GM23338 (cell line): Measurements from ENCODE around the gene STOM. TPM values are rescaled to one million over a fixed set of nuclear protein-coding genes. Genes with fewer than 3 reads are reported as not detected.

Experiments used
- ATAC-seq: fragments of 200-7000 bp; cut with Tn5 transposase; 3 replicates; pipeline ENCODE4 v1.9.1; 2020
- DNase-seq: peaks from one replicate; pipeline ENCODE4 v3.0.0-alpha.2; 2015; ENCODE audit warnings: low spot score
- H2AFZ ChIP-seq: fragments of 200-600 bp; sonication (generic); 2 replicates; pipeline ENCODE4 v1.8.0; 2016; ENCODE audit warnings: antibody characterized with exemption, mild to moderate bottlenecking, moderate library complexity
- H3F3A ChIP-seq: fragments of 200-600 bp; sonication (generic); replicated peaks from 2 replicates; pipeline ENCODE4 v1.8.0; 2017; ENCODE audit warnings: antibody characterized with exemption, mixed run types, low read depth
- H3K27ac ChIP-seq: fragments of 200-600 bp; sonication (generic); 2 replicates; pipeline ENCODE4 v1.6.1; 2016; ENCODE audit warnings: low read depth
- H3K27me3 ChIP-seq: fragments of 200-600 bp; sonication (generic); 2 replicates; pipeline ENCODE4 v1.8.0; 2016; ENCODE audit warnings: mild to moderate bottlenecking, mixed run types, moderate library complexity; ENCODE audit not compliant: insufficient read depth
- H3K36me3 ChIP-seq: fragments of 200-600 bp; sonication (generic); 2 replicates; pipeline ENCODE4 v1.8.0; 2016; ENCODE audit warnings: mild to moderate bottlenecking; ENCODE audit not compliant: insufficient read depth
- H3K4me1 ChIP-seq: fragments of 200-600 bp; sonication (generic); 2 replicates; pipeline ENCODE4 v1.8.0; 2016; ENCODE audit warnings: mild to moderate bottlenecking, moderate library complexity; ENCODE audit not compliant: insufficient read depth
- H3K4me2 ChIP-seq: fragments of 200-600 bp; sonication (generic); 2 replicates; pipeline ENCODE4 v1.7.1; 2017; ENCODE audit warnings: mixed run types
- H3K4me3 ChIP-seq: fragments of 200-600 bp; sonication (generic); 2 replicates; pipeline ENCODE4 v1.6.1; 2016; ENCODE audit warnings: mixed run types
- H3K79me2 ChIP-seq: fragments of 200-600 bp; sonication (generic); replicated peaks from 2 replicates; pipeline ENCODE4 v1.8.0; 2017; ENCODE audit warnings: mild to moderate bottlenecking; ENCODE audit not compliant: insufficient read depth
- H3K9me2 ChIP-seq: fragments of 200-600 bp; sonication (generic); 2 replicates; pipeline ENCODE4 v1.8.0; 2017; ENCODE audit not compliant: insufficient read depth
- H4K20me1 ChIP-seq: fragments of 200-600 bp; sonication (generic); replicated peaks from 2 replicates; pipeline ENCODE4 v1.8.0; 2017; ENCODE audit warnings: mild to moderate bottlenecking; ENCODE audit not compliant: insufficient read depth
- H3K27ac Mint-ChIP-seq: 2 replicates; pipeline ENCODE4 v1.8.0; 2020; ENCODE audit warnings: inconsistent platforms, mild to moderate bottlenecking, moderate library complexity, mixed read lengths
- H3K27me3 Mint-ChIP-seq: 3 replicates; pipeline ENCODE4 v1.8.0; 2022; ENCODE audit warnings: low read depth, mild to moderate bottlenecking, moderate library complexity, mixed read lengths, inconsistent platforms; ENCODE audit not compliant: insufficient read depth, poor library complexity
- H3K36me3 Mint-ChIP-seq: 3 replicates; pipeline ENCODE4 v1.8.0; 2021; ENCODE audit warnings: low read depth, mild to moderate bottlenecking, inconsistent platforms, moderate library complexity, mixed read lengths
- H3K4me1 Mint-ChIP-seq: 3 replicates; pipeline ENCODE4 v1.8.0; 2020; ENCODE audit warnings: mild to moderate bottlenecking, inconsistent platforms, mixed read lengths
- H3K4me3 Mint-ChIP-seq: 3 replicates; pipeline ENCODE4 v1.8.0; 2021; ENCODE audit warnings: moderate library complexity, mild to moderate bottlenecking, inconsistent platforms, mixed read lengths
- H3K9me3 Mint-ChIP-seq: 3 replicates; pipeline ENCODE4 v1.8.0; 2020; ENCODE audit warnings: moderate library complexity, mild to moderate bottlenecking, inconsistent platforms, mixed read lengths
- CREB1 ChIP-seq: fragments of 250-450 bp; sonication (Bioruptor Pico); IDR thresholded peaks from 2 replicates; pipeline ENCODE4 v1.5.0; 2020; ENCODE audit warnings: low read depth, mild to moderate bottlenecking, moderate library complexity
- EZH2 ChIP-seq: fragments of 200-600 bp; sonication (generic); IDR thresholded peaks from one replicate; pipeline ENCODE4 v1.8.0; 2017; ENCODE audit warnings: antibody characterized with exemption, mild to moderate bottlenecking, low read depth; ENCODE audit not compliant: unreplicated experiment
- EZH2phosphoT487 ChIP-seq: fragments of 200-600 bp; sonication (generic); IDR thresholded peaks from one replicate; pipeline ENCODE4 v1.8.1; 2018; ENCODE audit warnings: antibody characterized with exemption; ENCODE audit not compliant: unreplicated experiment
- JUNB ChIP-seq: IDR thresholded peaks from one replicate; pipeline ENCODE4 v1.6.1; 2016; ENCODE audit warnings: antibody characterized with exemption; ENCODE audit not compliant: unreplicated experiment
- NANOG ChIP-seq: IDR thresholded peaks from 2 replicates; pipeline ENCODE4 v1.6.1; 2016; ENCODE audit warnings: antibody characterized with exemption, borderline replicate concordance
- POLR2AphosphoS5 ChIP-seq: IDR thresholded peaks from 2 replicates; pipeline ENCODE4 v1.6.1; 2016; ENCODE audit warnings: antibody characterized with exemption, low read depth
- STAT1 ChIP-seq: IDR thresholded peaks from one replicate; pipeline ENCODE4 v1.6.1; 2016; ENCODE audit warnings: antibody characterized with exemption; ENCODE audit not compliant: unreplicated experiment
- ZNF114 ChIP-seq: fragments of 250-450 bp; sonication (Bioruptor Pico); IDR thresholded peaks from 2 replicates; pipeline ENCODE4 v1.5.0; 2020; ENCODE audit warnings: mild to moderate bottlenecking, moderate library complexity
- ZNF331 ChIP-seq: fragments of 250-450 bp; sonication (Bioruptor Pico); IDR thresholded peaks from 2 replicates; pipeline ENCODE4 v1.5.0; 2020; ENCODE audit warnings: low read depth, mild to moderate bottlenecking, moderate library complexity
- polyA plus RNA-seq: library from polyadenylated mRNA; unstranded; fragments of >200 nt; fragmentation: Nextera tagmentation; extraction: Ambion mirVana; gene quantifications from 2 replicates; pipeline ENCODE4 v1.2.1, GENCODE V29; 2016
- total RNA-seq: library from RNA; depleted of rRNA; stranded (reverse); fragments of >200 nt; shearing (Covaris generic); gene quantifications from 2 replicates; pipeline ENCODE4 v1.2.3, GENCODE V29; 2014
- TF ChIP-seq, protein P1 (sequence below): fragments of 250-450 bp; sonication (Bioruptor Pico); IDR thresholded peaks from 2 replicates; pipeline ENCODE4 v1.5.0; 2020; ENCODE audit warnings: mild to moderate bottlenecking, moderate library complexity

The STOM gene
- total and polyA plus RNA-seq, 2 experiments from 2014 or later = 29.4 to 51.1 TPM

DNA sequence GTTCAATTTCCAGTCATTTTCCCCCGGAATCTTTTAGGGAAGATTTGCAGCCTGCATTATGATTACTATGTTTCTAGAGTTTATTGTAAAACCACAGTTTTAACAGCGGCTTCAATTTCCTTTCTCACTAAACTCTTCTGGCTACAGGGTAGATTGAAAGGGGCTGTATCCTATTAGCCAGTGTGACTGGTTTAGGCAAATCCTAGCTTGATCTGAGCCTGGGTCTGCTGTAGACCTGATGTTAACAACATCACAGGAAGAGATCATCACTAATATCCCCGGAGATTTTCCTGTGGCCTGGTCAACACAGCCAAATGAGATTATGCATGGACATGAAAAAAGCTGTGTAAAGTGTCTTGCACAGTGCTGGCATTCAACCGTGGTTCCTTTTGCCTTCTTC is 33.4 kb downstream of the STOM start:
- Mint-ChIP-seq H3K4me3 (no peak overlapping the region), H3K36me3 (no peaks in the 10 kb centered on the region), H3K4me1 (no peaks in the 10 kb centered on the region), H3K27me3 (peaks cover 2% of the 10 kb centered on the region), H3K9me3 (no peaks in the 10 kb centered on the region), H3K27ac (no peak overlapping the region)
- TF ChIP-seq CREB1 (CRISPR knock-in tag) = no peak
- H3K4me2 ChIP-seq = no peak overlapping the region
- H3K4me3 ChIP-seq = no peak overlapping the region
- H2AFZ ChIP-seq = no peak overlapping the region
- no peaks in the 10 kb centered on the region for H3K27me3 ChIP-seq
- no peaks in the 10 kb centered on the region for H4K20me1 ChIP-seq
- ATAC-seq (no peak), DNase-seq (no peak)
- H3K36me3 ChIP-seq = no peaks in the 10 kb centered on the region; the same call in 1 of the 2 replicates
- no peaks in the 10 kb centered on the region for H3K4me1 ChIP-seq
- no peaks in the 10 kb centered on the region for H3K79me2 ChIP-seq
- no peaks in the 10 kb centered on the region for H3K9me2 ChIP-seq
- H3K27ac ChIP-seq = no peak overlapping the region
- no peaks in the 10 kb centered on the region for H3F3A ChIP-seq

DNA sequence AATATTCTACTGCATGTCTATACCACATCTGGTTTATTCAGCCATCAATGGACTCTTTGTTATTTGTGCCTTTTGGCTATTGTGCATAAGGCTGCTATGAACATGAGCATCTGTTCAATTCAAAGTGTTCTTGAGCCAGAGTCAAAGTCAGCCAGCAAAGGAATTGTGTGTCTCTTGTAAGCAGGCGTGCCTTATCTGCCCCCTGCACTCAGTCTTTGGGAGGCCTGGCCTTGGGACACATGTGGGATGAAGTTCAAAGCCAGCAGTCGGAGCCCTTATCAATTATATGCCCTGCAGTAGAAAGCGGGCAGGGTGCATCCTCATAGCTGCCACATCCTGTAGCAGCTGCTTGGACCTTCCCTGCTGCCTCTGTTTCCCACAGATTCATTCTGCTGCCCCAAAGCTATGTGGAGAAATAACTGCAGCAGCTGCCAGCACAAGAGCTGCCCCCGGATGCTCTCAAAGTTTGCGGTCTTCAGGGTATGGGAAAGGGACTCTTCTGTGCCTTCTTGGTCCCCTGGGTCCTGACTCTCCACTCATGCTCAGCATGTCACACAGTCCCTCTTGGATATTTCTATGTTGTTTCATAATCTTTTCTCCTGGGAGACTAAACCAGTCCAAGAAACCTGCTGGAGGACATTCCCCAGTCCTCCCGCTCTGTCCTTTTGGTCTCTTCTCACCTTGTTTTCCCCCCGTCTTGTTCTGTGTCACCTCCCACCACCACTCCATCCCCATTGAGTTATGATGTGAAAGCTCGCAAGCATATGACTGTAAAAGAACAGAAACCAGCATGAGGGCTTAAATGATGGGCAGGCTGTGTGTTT is 35.9 kb downstream of the STOM start:
- Mint-ChIP-seq H3K27me3 (peaks cover 2% of the 10 kb centered on the region), H3K9me3 (no peaks in the 10 kb centered on the region), H3K36me3 (peaks cover 13% of the 10 kb centered on the region; the same call in 2 of the 3 replicates), H3K27ac (no peak overlapping the region), H3K4me3 (no peak overlapping the region), H3K4me1 (no peaks in the 10 kb centered on the region)
- Histone ChIP-seq H3K36me3 (no peaks in the 10 kb centered on the region; the same call in 1 of the 2 replicates), H3F3A (no peaks in the 10 kb centered on the region), H3K79me2 (no peaks in the 10 kb centered on the region), H3K27me3 (no peaks in the 10 kb centered on the region), H4K20me1 (no peaks in the 10 kb centered on the region), H3K4me3 (no peak overlapping the region), H2AFZ (no peak overlapping the region), H3K9me2 (no peaks in the 10 kb centered on the region), H3K27ac (no peak overlapping the region), H3K4me2 (no peak overlapping the region), H3K4me1 (no peaks in the 10 kb centered on the region)
- ATAC-seq = no peak
- no peak for DNase-seq
- TF ChIP-seq EZH2 (no peak), STAT1 (no peak), POLR2AphosphoS5 (no peak), EZH2phosphoT487 (no peak), ZNF114 (CRISPR knock-in tag) (no peak), ZNF331 (no peak), JUNB (no peak), NANOG (no peak)
- TF ChIP-seq, protein P1, sequence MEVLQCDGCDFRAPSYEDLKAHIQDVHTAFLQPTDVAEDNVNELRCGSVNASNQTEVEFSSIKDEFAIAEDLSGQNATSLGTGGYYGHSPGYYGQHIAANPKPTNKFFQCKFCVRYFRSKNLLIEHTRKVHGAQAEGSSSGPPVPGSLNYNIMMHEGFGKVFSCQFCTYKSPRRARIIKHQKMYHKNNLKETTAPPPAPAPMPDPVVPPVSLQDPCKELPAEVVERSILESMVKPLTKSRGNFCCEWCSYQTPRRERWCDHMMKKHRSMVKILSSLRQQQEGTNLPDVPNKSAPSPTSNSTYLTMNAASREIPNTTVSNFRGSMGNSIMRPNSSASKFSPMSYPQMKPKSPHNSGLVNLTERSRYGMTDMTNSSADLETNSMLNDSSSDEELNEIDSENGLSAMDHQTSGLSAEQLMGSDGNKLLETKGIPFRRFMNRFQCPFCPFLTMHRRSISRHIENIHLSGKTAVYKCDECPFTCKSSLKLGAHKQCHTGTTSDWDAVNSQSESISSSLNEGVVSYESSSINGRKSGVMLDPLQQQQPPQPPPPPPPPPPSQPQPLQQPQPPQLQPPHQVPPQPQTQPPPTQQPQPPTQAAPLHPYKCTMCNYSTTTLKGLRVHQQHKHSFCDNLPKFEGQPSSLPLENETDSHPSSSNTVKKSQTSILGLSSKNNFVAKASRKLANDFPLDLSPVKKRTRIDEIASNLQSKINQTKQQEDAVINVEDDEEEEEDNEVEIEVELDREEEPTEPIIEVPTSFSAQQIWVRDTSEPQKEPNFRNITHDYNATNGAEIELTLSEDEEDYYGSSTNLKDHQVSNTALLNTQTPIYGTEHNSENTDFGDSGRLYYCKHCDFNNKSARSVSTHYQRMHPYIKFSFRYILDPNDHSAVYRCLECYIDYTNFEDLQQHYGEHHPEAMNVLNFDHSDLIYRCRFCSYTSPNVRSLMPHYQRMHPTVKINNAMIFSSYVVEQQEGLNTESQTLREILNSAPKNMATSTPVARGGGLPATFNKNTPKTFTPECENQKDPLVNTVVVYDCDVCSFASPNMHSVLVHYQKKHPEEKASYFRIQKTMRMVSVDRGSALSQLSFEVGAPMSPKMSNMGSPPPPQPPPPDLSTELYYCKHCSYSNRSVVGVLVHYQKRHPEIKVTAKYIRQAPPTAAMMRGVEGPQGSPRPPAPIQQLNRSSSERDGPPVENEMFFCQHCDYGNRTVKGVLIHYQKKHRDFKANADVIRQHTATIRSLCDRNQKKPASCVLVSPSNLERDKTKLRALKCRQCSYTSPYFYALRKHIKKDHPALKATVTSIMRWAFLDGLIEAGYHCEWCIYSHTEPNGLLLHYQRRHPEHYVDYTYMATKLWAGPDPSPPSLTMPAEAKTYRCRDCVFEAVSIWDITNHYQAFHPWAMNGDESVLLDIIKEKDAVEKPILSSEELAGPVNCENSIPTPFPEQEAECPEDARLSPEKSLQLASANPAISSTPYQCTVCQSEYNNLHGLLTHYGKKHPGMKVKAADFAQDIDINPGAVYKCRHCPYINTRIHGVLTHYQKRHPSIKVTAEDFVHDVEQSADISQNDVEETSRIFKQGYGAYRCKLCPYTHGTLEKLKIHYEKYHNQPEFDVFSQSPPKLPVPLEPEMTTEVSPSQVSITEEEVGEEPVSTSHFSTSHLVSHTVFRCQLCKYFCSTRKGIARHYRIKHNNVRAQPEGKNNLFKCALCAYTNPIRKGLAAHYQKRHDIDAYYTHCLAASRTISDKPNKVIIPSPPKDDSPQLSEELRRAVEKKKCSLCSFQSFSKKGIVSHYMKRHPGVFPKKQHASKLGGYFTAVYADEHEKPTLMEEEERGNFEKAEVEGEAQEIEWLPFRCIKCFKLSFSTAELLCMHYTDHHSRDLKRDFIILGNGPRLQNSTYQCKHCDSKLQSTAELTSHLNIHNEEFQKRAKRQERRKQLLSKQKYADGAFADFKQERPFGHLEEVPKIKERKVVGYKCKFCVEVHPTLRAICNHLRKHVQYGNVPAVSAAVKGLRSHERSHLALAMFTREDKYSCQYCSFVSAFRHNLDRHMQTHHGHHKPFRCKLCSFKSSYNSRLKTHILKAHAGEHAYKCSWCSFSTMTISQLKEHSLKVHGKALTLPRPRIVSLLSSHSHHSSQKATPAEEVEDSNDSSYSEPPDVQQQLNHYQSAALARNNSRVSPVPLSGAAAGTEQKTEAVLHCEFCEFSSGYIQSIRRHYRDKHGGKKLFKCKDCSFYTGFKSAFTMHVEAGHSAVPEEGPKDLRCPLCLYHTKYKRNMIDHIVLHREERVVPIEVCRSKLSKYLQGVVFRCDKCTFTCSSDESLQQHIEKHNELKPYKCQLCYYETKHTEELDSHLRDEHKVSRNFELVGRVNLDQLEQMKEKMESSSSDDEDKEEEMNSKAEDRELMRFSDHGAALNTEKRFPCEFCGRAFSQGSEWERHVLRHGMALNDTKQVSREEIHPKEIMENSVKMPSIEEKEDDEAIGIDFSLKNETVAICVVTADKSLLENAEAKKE = no peak
